ENCODE data around the gene CAMK2A.

Gene CAMK2A

DNA sequence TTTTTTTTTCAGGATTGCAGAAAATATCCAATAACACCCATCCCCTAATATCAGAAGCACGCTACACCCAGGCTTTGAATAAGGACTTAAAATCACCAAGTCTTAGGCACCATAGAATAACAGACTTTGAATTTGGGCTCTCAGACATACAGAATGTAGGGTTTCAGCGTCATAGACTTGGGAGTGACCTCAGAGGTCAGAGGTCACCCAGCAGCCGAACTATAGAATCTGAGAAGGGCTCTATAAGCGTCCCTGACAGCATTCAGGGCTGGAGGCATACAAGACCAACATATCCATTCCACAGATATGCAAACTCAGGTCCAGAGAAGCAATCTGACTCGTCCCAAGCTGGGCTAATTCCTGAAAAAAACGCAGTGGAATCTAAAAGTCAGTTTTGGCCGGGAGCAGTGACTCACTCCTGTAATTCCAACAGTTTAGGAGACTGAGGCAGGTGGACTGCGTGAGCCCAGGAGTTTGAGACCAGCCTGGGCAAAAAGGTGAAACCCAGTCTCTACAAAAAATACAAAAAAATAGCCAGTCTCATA, 65.0 kb downstream of the CAMK2A start:
- Histone ChIP-seq H3K4me3 (ENCODE audit: low read length) (no peak overlapping the region), H3K36me3 (ENCODE audit: control insufficient read depth, low read length) (no peaks in the 10 kb centered on the region), H4K20me1 (ENCODE audit: control insufficient read depth, insufficient read depth, low read depth, low read length) (no peaks in the 10 kb centered on the region), H3K27me3 (ENCODE audit: control insufficient read depth, low read length) (no peaks in the 10 kb centered on the region), H3K79me2 (ENCODE audit: control insufficient read depth, low read length) (no peaks in the 10 kb centered on the region), H3F3A (ENCODE audit: control insufficient read depth, insufficient read depth) (no peaks in the 10 kb centered on the region), H3K27ac (ENCODE audit: low read depth, low read length) (no peak overlapping the region), H3K4me1 (ENCODE audit: control insufficient read depth, low read length) (no peaks in the 10 kb centered on the region), H3K4me2 (ENCODE audit: low read length) (no peak overlapping the region), H3K9me2 (replicated peaks; ENCODE audit: control insufficient read depth, low read length) (no peaks in the 10 kb centered on the region), H3K9me3 (ENCODE audit: control insufficient read depth, insufficient read depth, low read length) (no peaks in the 10 kb centered on the region)
- TF ChIP-seq EZH2phosphoT487 (IDR thresholded peaks at IDR 0.05; ENCODE audit: borderline replicate concordance, low read length), result no peak
- TF ChIP-seq, protein P1, sequence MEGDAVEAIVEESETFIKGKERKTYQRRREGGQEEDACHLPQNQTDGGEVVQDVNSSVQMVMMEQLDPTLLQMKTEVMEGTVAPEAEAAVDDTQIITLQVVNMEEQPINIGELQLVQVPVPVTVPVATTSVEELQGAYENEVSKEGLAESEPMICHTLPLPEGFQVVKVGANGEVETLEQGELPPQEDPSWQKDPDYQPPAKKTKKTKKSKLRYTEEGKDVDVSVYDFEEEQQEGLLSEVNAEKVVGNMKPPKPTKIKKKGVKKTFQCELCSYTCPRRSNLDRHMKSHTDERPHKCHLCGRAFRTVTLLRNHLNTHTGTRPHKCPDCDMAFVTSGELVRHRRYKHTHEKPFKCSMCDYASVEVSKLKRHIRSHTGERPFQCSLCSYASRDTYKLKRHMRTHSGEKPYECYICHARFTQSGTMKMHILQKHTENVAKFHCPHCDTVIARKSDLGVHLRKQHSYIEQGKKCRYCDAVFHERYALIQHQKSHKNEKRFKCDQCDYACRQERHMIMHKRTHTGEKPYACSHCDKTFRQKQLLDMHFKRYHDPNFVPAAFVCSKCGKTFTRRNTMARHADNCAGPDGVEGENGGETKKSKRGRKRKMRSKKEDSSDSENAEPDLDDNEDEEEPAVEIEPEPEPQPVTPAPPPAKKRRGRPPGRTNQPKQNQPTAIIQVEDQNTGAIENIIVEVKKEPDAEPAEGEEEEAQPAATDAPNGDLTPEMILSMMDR (IDR thresholded peaks at IDR 0.05; ENCODE audit: low read depth, low read length, poor library complexity, severe bottlenecking), result no peak

DNA sequence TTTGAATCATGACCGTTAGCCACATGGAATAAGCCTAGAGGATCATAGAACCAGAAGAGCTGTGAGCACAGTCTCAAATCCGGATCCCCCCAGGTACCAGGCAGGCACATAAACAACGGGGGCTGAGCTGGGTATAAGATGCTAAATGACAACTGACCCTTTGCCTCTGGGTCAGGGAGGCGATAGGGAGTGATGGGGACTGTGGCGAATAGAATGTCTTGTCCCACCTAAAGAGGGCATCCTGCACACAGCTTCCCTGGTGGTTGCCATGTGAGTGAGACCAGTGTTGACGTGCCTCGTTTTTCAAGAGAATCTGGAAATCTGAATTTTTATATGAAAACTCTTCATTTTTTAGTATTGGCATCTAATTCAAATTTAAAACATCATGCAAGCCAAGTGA, 66.1 kb downstream of the CAMK2A start:
- H3F3A ChIP-seq (ENCODE audit: control insufficient read depth, insufficient read depth), result no peaks in the 10 kb centered on the region
- TF ChIP-seq, protein P1 (IDR thresholded peaks at IDR 0.05; ENCODE audit: low read depth, low read length, poor library complexity, severe bottlenecking), result no peak
- no peak for TF ChIP-seq EZH2phosphoT487 (IDR thresholded peaks at IDR 0.05; ENCODE audit: borderline replicate concordance, low read length)
- no peaks in the 10 kb centered on the region for H4K20me1 ChIP-seq (ENCODE audit: control insufficient read depth, insufficient read depth, low read depth, low read length)
- H3K79me2 ChIP-seq (ENCODE audit: control insufficient read depth, low read length), result no peaks in the 10 kb centered on the region
- H3K4me1 ChIP-seq (ENCODE audit: control insufficient read depth, low read length), result no peaks in the 10 kb centered on the region
- no peaks in the 10 kb centered on the region for H3K9me2 ChIP-seq (replicated peaks; ENCODE audit: control insufficient read depth, low read length)
- H3K4me3 ChIP-seq (ENCODE audit: low read length), result no peak overlapping the region
- H3K27me3 ChIP-seq (ENCODE audit: control insufficient read depth, low read length), result no peaks in the 10 kb centered on the region
- H3K9me3 ChIP-seq (ENCODE audit: control insufficient read depth, insufficient read depth, low read length), result no peaks in the 10 kb centered on the region
- no peak overlapping the region for H3K4me2 ChIP-seq (ENCODE audit: low read length)
- H3K36me3 ChIP-seq (ENCODE audit: control insufficient read depth, low read length), result no peaks in the 10 kb centered on the region
- no peak overlapping the region for H3K27ac ChIP-seq (ENCODE audit: low read depth, low read length)

DNA sequence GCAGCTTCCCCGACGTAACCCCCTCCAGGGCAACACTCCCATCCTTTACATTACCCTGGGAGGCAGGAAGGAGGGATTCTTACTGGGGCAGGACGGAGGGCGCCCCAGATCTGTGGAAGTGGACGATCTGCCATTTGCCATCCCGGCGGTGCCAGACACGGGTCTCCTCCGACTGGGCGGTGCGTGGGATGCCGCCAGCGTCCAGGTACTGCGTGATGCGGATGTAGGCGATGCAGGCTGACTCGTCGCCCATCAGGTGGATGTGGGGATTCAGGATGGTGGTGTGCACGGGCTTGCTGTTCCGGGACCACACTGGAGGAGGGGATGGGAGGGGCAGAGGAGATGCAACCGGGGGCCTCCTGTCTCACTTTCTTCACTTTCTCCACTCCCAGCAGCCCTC, 66.7 kb downstream of the CAMK2A start:
- peaks cover 1% of the 10 kb centered on the region; the same call in 1 of the 2 replicates for H3K27me3 ChIP-seq (ENCODE audit: control insufficient read depth, low read length)
- H3K79me2 ChIP-seq (ENCODE audit: control insufficient read depth, low read length), result no peaks in the 10 kb centered on the region
- no peak overlapping the region for H3K27ac ChIP-seq (ENCODE audit: low read depth, low read length)
- no peaks in the 10 kb centered on the region for H3K9me2 ChIP-seq (replicated peaks; ENCODE audit: control insufficient read depth, low read length)
- no peak overlapping the region for H3K4me3 ChIP-seq (ENCODE audit: low read length)
- TF ChIP-seq, protein P1 (IDR thresholded peaks at IDR 0.05; ENCODE audit: low read depth, low read length, poor library complexity, severe bottlenecking), result no peak
- TF ChIP-seq EZH2phosphoT487 (IDR thresholded peaks at IDR 0.05; ENCODE audit: borderline replicate concordance, low read length), result no peak
- H3K9me3 ChIP-seq (ENCODE audit: control insufficient read depth, insufficient read depth, low read length), result no peaks in the 10 kb centered on the region
- H3K4me2 ChIP-seq (ENCODE audit: low read length), result no peak overlapping the region
- no peaks in the 10 kb centered on the region for H4K20me1 ChIP-seq (ENCODE audit: control insufficient read depth, insufficient read depth, low read depth, low read length)
- no peaks in the 10 kb centered on the region for H3K36me3 ChIP-seq (ENCODE audit: control insufficient read depth, low read length)
- H3F3A ChIP-seq (ENCODE audit: control insufficient read depth, insufficient read depth), result no peaks in the 10 kb centered on the region
- no peaks in the 10 kb centered on the region for H3K4me1 ChIP-seq (ENCODE audit: control insufficient read depth, low read length)
